PFSK-1 (cell line): ENCODE results near the gene AUH.

Experiments
- POLR2AphosphoS5 ChIP-seq: IDR thresholded peaks from 2 replicates; pipeline ENCODE4 v1.6.1; 2012; ENCODE audit warnings: low read depth, mild to moderate bottlenecking, control low read depth, low read length, moderate library complexity
- TF ChIP-seq, protein P1 (sequence below), 2 experiments: IDR thresholded peaks; 2 replicates each; pipeline versions ENCODE4 v1.6.1 to v1.8.0; 2011 to 2012; ENCODE audit warnings: low read depth in 2 of 2, low read length in 2 of 2, control low read depth in 1 of 2, inconsistent platforms in 1 of 2, mild to moderate bottlenecking in 1 of 2, moderate library complexity in 1 of 2; ENCODE audit not compliant: insufficient read depth in 1 of 2

GRCh38 chr9:91258451-91258850 is 103.3 kb downstream of the AUH start:
- TF ChIP-seq, protein P1, sequence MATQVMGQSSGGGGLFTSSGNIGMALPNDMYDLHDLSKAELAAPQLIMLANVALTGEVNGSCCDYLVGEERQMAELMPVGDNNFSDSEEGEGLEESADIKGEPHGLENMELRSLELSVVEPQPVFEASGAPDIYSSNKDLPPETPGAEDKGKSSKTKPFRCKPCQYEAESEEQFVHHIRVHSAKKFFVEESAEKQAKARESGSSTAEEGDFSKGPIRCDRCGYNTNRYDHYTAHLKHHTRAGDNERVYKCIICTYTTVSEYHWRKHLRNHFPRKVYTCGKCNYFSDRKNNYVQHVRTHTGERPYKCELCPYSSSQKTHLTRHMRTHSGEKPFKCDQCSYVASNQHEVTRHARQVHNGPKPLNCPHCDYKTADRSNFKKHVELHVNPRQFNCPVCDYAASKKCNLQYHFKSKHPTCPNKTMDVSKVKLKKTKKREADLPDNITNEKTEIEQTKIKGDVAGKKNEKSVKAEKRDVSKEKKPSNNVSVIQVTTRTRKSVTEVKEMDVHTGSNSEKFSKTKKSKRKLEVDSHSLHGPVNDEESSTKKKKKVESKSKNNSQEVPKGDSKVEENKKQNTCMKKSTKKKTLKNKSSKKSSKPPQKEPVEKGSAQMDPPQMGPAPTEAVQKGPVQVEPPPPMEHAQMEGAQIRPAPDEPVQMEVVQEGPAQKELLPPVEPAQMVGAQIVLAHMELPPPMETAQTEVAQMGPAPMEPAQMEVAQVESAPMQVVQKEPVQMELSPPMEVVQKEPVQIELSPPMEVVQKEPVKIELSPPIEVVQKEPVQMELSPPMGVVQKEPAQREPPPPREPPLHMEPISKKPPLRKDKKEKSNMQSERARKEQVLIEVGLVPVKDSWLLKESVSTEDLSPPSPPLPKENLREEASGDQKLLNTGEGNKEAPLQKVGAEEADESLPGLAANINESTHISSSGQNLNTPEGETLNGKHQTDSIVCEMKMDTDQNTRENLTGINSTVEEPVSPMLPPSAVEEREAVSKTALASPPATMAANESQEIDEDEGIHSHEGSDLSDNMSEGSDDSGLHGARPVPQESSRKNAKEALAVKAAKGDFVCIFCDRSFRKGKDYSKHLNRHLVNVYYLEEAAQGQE (IDR thresholded peaks at IDR 0.05; ENCODE audit: insufficient read depth in 1 of 2, low read depth in 2 of 2, low read length in 2 of 2), result no peak
- no peak for TF ChIP-seq POLR2AphosphoS5
